SJCRH30 (cell line): Measurements from ENCODE around the gene AFDN. TPM values are rescaled to one million over a fixed set of nuclear protein-coding genes. Genes with fewer than 3 reads are reported as not detected.

ENCODE experiments used
- DNase-seq, 2 experiments: peaks; one replicate each; pipeline ENCODE4 v3.0.0-alpha.2; 2015 to 2020
- H3K27ac ChIP-seq: fragments of 250-450 bp; sonication (Bioruptor Pico); 2 replicates; pipeline ENCODE4 v1.5.1; 2020; ENCODE audit warnings: mild to moderate bottlenecking, moderate library complexity
- H3K27me3 ChIP-seq: fragments of 250-450 bp; sonication (Bioruptor Pico); 2 replicates; pipeline ENCODE4 v1.5.1; 2020; ENCODE audit warnings: mild to moderate bottlenecking, moderate library complexity
- H3K36me3 ChIP-seq: fragments of 250-450 bp; sonication (Bioruptor Pico); 2 replicates; pipeline ENCODE4 v1.5.1; 2020; ENCODE audit warnings: mild to moderate bottlenecking, moderate library complexity
- H3K4me1 ChIP-seq: fragments of 250-450 bp; sonication (Bioruptor Pico); 2 replicates; pipeline ENCODE4 v1.5.1; 2020; ENCODE audit warnings: mild to moderate bottlenecking, moderate library complexity
- H3K4me3 ChIP-seq: fragments of 250-450 bp; sonication (Bioruptor Pico); 2 replicates; pipeline ENCODE4 v1.5.1; 2020; ENCODE audit warnings: mild to moderate bottlenecking, moderate library complexity
- H3K9me3 ChIP-seq: fragments of 250-450 bp; sonication (Bioruptor Pico); replicated peaks from 2 replicates; pipeline ENCODE4 v1.5.1; 2020; ENCODE audit warnings: mild to moderate bottlenecking, moderate library complexity
- total RNA-seq: library from RNA; depleted of rRNA; stranded (reverse); fragments of >200 nt; shearing (Covaris generic); gene quantifications from 2 replicates; pipeline ENCODE4 v1.2.3, GENCODE V29; 2014; rRNA removed

The AFDN gene
- total RNA-seq, 1 experiment from 2014 or later = 75.0 TPM

- H3K27me3 ChIP-seq = no peaks in the 10 kb centered on the region; the same call in 1 of the 2 replicates
- DNase-seq = no peak
- peaks cover 11% of the 10 kb centered on the region for H3K4me1 ChIP-seq
- no peaks in the 10 kb centered on the region for H3K36me3 ChIP-seq
- H3K4me3 ChIP-seq = no peak overlapping the region
- H3K27ac ChIP-seq = no peak overlapping the region
- no peaks in the 10 kb centered on the region for H3K9me3 ChIP-seq
These were observed 194.9 kb downstream of the AFDN start for GRCh38 chr6:168021581-168021980.

Other genes with a start within 250 kb of the AFDN start
- 0.51 TPM in 1 of 2 replicates, not detected in the other for gene KIF25, start 170.8 kb downstream of the AFDN start, total RNA-seq